ENCODE measurements around the gene SYT1.

Gene SYT1

DNA sequence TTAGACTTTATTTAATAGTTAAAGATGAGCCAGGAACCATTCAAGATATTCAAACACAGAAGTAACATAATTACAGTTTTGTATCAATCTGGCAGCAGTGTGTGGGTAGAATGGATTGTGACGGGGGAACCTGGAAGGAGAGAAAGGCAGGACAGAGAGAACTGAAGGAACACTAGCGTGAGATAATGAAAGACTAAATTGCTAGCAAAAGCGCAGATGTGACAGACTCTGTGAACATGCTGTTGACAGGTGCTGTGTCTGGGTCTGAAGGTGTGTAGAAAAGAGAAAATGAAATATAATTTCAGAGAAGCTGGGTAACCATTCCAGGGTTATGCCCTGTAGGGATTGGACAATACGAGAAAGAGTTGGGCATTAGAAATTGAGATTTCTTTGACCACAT lies 372.3 kb downstream of the SYT1 start:
- no peak for DNase-seq

DNA sequence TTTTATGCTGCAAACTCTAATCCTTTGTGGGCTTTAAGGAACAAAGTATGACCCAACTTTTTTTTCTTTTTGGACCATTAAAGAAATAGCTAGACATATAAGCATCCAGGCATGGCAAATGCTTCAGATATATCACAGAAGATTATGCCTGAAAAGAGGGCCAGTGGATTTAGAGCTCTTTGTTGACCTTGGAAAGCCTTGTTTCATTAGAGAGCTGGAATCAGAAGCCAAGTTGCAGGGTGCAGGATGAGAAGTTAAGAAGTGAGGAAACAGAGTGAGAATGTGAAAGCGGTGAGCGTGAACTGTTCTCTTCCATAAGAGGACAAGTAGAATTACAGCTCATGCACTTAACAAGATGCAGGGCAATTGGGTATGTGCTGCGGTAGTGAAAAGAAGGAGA lies 373.7 kb downstream of the SYT1 start:
- DNase-seq = no peak

DNA sequence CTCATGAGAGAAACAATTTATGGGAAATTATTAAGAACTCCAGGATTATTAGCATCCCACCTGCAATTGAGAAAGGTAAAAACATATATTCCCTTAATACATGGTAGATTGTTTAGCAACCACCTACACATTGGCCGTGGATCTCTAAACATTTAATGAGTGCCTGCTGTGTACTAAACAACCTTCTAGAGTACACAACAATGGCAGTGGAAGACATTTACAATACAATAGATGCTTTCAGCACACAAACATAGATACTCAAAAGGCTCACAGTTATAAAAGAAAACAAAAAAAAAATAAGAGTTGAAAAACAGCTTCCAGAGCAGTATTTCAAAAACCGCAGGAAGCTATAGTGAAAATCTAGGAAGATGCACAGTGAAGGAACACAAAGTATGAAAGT lies 382.9 kb downstream of the SYT1 start:
- no peak for DNase-seq

DNA sequence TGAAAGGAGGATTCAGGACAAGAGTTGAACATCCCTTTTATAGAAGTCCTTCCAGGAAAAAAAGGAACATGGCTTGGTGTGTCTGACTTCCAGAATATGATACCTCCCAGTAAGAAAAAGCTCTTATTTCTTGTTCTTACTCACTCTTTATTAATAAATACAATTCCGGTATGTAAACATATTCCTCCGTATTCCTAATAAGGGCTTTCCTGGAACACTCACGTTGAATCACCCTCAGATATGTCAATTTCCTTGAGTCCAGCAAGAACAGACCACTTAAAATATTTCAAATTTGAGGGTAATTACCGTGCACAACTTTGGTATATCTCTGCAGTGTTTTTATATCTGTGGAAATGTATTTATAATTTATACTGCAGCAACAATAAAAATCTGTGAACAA lies 385.6 kb downstream of the SYT1 start:
- DNase-seq = peak; percentile 8

DNA sequence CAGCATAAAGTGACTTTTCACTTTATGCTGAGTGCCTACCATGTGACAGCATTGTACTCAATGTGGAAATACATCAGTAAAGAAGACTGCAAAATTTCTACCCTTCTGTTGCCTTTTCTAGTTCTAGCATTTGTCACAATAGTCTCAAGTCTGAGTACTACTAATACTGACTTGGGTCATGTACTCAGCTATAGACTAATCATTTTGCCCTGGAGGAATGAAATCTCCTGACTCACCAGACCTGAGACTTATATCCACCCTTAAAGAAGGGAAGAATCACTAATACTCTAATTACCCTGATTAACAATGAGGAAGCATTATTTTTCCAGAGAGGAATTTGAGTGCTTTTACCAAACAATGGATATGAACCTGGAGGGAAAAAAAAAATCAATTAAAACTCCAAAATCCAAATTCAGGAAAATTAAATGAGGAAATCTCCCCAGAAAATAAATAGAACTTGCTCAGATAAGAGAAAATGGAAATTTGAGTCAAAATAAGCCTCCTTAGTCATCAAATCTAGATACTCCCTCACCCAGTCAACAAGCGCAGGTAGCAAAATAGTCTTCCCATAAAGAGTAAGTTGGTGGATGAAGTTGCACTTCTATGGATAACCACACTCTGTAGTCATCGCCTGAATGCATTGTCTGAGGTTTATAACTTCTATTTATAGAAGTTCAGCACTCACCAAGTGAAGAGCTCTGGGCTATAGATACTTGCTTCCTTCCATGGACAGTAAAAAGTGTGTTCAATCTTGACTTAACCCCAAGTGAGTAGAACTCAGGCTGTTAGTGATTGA lies 386.6 kb downstream of the SYT1 start:
- peak; percentile 7 for DNase-seq

DNA sequence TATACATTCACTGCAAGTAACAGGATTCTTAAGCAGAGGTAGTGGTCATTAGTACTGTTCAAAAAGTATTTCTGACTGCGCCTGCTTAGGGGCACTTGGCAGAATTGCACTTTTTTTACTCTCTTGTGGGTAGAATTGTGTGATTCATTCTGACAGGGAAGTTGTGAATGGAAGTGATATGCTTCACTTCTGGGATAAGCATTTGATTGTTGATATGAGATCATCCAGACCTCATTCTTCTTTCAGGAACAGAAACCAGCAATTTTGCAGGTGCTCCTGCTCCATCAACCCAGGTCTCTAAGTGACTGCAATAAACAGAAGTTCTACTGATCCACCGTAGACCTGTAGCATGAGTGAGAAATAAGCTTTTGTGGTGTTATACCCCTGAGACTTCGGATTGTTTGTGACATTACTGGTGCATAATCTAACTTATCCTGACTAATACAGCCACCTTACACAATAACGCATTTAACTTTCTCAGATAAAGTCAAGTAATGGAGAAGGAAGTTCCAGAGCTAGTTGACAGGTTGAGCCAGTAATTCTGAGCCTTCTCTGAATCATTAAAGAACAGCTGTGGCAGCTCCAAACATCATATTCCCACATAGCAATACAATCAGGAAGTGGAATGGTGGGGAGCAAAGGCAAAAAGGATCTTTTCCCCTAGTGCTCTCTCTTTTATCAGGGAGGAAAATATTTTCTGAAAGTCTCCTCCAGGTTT lies 387.9 kb downstream of the SYT1 start:
- DNase-seq = no peak

DNA sequence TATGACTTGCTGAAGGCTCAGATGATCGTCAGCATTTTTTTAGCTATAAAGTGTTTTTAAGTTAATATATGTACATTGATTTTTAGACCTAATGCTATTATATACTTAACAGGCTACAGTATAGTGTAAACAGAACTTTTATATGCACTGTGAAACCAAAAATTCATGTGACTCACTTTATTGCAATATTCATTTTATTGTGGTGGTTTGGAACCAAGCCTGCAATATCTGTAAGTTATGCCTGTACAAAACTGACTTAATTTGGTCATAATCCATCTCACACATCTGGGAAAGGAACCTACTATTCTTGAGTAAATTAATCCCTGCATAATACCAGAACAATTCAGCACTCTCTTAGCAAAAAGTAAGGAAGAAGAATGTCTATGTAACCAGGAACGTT lies 390.7 kb downstream of the SYT1 start:
- peak; percentile 67 for DNase-seq

DNA sequence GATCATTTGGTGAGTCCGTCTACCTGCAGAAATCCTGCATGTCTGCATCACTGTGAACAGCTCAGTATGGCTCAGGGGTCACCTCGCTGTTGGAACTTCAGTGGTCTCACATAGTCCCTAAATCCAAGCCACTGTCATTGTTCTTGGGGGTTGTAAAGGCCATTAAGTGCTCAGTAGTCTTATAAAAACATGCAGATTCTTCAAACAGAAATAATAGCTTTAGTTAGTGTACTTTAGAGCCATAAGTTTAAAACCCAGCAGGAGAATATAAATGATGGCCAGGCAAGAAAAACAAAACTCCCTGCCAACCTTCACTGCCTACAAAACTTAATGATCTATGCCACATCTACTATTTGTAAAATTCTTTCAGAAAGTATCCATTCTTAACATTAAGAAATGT lies 396.3 kb downstream of the SYT1 start:
- no peak for DNase-seq

DNA sequence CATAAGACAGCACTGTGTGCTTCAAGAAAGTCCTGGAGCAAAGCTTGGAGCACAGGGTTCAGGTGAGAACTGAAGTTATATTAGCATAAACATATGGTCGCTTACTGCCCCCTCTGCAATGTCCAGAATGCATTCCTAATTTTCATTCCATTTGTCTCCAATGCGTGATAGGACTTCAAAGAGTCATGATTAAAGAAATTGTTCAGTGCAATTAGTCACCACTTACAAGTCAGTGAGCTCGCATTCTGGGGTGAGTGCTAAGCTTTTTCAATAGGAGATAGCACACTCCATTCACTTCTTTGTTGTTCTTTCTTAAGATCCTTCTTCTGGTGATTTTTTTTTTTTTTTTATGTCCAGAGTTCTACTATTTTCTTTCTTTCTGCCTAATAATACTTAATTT lies 398.4 kb downstream of the SYT1 start:
- peak; percentile 4 for DNase-seq

DNA sequence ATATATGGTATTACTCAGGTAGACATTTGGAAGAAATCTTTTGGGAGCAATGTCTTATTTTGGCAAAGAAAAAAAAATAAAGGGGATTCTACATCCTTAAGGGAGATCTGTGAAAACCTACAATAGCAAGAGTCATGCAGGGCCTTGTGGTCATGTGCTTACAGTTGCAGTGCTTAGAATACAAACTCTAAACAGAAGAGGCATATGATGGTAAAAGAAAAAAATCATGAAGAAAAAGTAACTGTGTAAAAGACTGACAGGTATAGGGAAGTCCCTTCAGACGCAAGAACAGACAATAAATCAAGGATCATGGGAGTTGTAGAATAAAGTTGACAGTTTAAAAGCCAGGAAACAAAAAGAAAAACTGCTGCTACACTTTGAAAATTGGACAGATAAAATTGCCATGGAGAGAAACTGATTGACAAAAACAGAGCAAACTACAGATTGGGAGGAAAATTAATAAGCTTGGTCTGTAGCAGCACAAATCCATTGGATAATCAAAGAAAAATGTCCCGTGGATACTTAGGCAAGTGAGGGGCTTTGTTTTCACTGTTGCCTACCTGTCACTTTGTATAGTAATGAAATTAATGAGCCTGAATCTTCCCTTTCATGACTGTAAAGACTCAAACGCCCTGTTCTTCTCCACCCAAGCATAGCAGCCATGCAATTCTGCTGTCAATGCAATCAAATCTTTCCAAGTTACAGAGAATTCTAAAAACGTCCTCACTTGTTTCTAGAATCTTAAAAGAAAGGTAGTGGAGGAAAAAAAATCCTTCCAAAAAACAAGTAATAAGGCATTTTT lies 402.0 kb downstream of the SYT1 start:
- DNase-seq = no peak

DNA sequence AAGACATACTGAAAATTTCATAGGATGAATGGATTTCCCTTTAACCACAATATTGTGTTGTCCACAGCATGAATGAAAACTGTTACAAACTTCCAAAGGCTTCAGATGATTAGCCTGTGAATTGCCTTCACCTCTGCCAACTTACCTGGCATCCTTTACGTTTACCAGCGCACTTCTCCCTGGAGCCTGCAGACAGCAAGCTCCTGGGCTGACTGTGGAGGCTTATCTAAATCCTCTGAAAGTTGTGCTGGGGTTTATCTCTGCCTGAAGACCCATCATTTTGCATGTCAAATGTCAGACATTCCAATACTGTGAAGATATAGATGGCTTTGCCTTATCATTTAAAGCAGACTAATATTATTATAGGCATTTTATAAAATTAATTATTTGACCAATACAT lies 403.0 kb downstream of the SYT1 start:
- DNase-seq = no peak

DNA sequence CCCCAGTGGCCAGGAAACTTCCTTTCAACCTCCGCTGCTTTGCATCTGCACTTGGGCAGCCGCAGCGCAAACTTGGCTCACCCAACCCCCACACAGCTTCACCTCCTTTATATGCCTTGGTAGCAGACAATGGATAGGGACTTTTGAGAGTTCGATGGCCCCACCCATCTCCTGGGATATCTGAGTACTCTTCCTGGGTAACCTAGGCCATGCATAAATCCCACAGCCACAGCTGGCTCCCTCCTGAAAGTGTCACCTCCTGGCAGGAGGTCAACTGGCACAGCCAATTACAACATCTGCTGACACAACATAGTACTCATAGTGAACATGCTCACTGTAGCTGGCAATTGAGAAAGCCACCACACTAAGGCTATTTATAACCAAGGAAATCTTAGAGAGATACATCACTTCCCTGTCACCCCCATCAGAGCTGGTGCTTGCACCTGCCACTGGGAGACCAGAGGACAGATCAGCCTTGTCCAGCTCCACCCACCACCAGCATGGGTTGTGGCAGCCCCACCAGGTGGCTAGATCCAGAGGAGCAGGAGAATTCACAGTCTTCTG lies 410.0 kb downstream of the SYT1 start:
- DNase-seq = no peak

DNA sequence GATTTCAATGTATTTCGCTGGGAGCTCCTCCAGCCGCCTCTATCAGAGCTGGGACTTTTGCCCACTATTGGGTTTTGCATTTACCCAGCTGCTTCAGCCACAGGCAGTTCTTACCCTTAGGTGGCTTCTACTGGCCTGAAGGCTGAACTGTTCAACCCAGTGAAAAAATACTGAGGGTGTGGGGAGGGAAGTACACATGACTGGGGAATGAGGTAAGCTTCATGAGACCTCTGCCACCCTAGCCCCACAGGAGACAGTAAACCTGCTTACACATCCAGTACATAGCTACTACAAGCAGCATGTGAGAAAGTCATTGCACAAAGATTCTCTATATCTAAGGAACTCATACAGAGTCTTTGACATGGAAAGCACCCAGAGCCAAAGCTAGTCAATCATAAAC lies 411.1 kb downstream of the SYT1 start:
- DNase-seq = no peak

DNA sequence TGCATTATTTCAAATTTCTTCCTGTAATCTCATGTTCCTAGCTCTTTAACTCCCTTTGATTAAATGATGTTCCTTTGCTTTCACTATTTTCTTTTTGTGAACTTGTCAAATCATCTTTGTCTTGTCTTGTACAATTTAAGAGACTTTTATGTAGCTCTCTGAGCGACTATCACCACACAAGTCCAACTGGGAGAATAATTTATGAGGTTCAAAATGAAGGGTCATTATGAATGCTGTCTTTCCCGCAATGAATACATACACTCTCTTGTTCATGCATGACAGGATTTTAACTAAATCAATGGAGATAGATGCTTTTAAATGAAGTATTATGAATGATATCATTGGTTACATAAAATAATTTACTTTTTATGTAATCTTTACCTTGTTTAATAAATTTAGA lies 418.8 kb downstream of the SYT1 start:
- no peak for DNase-seq

DNA sequence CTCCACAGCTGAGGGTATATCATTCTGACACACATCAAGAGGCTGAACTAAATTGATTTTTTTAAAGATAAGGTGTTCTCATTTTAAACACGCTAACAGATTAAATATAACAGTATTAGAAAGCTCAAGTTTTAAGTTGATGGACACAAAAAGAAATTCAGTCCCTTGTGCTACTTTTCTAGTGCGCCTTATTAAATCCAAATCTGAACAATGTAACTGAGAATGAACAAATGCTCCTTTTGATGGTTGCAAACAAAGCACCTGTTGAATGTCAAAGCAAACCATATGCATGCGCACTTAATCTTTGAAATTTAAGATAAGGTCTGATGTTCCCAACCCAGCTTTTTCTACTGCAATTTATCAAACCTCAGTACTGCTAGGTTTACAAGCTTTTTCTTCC lies 424.3 kb downstream of the SYT1 start:
- no peak for DNase-seq

DNA sequence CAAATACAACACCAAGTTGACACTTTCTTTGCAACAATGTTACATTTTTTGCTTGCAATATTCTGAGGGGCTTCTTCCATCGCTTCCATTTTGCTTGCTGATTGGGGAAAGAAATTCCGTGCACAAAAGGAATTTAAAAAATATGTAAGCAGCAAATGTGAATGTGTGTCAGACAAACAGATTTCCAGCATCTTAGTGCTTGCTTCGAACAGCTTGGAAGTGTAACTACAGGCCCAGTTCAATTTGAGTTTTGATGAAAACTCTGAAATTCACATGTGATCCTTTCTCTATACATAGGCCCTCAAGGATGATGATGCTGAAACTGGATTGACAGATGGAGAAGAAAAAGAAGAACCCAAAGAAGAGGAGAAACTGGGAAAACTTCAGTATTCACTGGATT lies 427.1 kb downstream of the SYT1 start:
- no peak for DNase-seq

DNA sequence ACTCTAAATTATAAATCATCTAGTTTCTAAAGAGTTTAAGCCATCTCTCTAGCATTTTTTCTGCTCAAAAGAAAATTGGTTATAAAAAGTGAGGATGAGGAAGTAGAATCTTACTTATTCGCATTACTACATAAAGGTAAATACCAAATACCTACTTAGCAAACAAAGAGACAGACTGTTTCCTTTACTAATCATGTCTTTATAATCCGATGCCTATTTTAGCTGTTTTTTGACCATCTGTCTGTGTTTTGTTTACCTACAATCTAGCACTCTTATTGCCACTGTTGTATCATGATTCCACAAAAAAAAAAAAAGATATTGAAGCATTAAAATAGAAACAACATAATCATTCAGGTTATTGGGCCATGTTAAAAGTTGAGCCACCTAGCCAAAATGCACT lies 430.0 kb downstream of the SYT1 start:
- no peak for DNase-seq

DNA sequence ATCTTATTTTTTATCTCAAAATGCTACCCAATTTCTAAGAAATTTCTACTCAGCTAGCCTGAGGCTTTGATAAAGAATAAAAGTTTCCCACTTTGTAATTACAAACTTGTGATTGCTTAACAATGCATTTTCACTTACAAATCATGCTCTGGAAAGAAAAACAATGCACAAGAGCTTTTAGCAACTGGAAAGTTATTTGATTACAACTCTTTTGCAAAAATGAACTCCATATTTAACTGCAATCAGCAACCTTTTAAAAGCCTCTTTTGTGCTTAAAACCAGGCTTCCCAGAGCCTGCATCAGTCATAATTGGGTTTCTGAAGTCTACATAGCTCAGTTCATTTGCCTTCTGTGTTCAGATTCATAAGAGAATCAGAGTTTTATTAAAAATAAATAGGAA lies 431.0 kb downstream of the SYT1 start:
- DNase-seq = no peak

DNA sequence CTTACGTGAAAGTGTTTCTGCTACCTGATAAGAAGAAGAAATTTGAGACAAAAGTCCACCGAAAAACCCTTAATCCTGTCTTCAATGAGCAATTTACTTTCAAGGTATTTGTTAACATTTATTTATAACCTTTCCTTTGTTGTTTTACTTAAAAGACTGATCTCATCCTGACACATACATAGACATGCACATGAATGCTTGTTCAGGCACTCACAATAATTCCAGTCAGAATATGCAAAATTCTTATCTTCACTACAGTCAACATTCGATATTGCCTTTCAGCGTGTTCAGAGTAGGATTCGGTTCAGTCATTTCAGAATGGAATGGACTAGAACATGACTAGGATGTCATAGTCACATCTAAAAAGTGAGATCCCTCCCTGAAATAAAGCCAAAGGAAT lies 431.6 kb downstream of the SYT1 start:
- no peak for DNase-seq

DNA sequence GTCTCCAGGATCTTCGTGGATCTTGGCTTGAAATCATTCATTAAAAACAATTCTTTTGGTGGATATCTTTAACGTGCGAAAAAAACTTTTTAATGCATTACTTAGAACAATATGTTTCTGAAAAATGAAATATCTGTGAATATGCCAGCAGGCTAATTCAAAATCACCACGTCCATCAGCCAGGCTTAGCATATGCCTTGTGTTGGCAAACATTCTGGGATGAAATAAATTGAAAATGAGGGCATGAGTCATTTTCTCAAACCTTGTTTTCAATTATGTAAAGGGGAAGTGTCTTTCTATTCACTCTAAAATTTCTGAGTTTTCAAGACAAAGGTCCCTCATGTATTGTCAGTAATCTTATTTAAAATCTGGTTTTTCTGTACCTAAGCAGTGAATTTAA lies 432.3 kb downstream of the SYT1 start:
- DNase-seq = no peak

DNA sequence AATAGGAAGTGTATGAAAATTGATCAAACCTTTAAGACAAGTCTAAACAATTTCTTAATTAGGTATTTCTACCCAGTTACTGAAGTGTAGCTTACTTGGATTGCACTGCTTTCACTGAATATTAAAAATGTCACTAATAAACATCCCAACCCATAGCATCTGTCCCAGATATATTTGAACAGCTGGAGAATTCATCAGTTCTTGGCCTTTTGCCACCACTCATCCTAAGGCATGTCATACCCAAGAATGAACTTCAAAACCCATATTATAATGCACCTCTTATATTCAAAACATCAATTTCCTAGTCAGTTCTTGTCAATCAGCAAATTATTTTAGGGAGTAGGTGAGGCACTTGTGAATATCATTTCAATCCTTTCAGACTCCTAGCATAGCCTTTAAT lies 433.9 kb downstream of the SYT1 start:
- DNase-seq = no peak

DNA sequence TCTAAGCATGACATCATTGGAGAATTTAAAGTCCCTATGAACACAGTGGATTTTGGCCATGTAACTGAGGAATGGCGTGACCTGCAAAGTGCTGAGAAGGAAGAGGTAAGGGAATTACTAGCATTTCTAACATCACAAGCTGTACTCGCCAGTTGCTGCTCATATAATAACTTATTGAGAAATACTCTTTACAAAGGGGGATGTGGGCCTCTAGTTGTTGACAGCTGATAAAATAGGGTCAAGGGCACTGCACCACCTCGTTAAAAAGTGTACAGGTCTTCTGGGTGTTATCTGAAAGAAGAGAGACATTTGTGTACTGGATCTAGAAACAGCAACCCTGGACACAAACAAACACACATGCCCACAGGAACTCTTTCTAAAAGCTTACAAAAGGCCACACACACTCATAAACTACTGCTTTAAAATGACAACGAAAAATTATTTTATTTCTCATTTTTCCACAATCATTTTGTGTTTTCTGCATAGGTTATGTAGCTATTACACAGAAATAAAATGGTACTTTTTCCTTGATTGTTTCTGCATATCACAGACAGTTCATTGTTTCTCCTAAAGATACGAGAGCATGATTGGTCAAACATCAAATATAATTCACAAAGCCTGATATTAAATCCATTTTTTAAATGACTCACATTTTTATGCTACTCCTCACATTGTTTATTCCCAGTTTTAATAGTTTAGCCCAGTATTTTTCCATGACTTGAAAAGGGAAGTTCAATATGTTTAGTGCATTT lies 435.0 kb downstream of the SYT1 start:
- DNase-seq = no peak

DNA sequence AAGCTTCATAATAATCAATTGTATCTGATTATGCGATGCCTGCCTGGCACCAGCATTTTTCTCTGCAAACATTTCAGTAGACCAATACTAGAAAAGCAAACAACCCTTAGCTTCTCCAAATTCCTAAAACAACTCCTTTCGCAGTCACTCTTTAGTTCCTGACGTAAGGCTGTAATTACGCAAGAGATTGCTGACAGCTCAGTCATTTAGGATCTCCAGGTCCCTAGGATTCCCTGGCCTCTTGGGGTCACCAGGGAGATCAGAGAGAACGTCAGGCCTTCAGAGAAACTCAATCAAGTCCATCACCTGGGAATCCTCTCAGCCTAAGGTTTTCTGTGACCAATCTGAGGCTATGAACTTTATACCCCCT lies 435.6 kb downstream of the SYT1 start:
- DNase-seq = peak; percentile 35

Data from fibroblast of skin of right quadriceps (primary cell).